Measurements from ENCODE around the gene KLHL17. TPM values are rescaled to one million over a fixed set of nuclear protein-coding genes. Genes with fewer than 3 reads are reported as not detected.
"Not testable (repeated sequence)": the region's sequence is repeated elsewhere in the genome, so short reads cannot be mapped to it uniquely, and the experiment has no call there.

KLHL17 gene
- total RNA-seq, 1 donor: 5.0 TPM

- H3K4me3 ChIP-seq (ENCODE audit: low read depth, low read length): no peak overlapping the region
- no peak for DNase-seq (ENCODE audit: low read depth)
- no peak for TF ChIP-seq CTCF (IDR thresholded peaks at IDR 0.05; ENCODE audit: insufficient read depth, low read length)
Measured at GRCh38 chr1:974687-975328, 14.4 kb downstream of the KLHL17 start.

- DNase-seq (ENCODE audit: low read depth): no peak
- TF ChIP-seq CTCF (IDR thresholded peaks at IDR 0.05; ENCODE audit: insufficient read depth, low read length): no peak
- H3K4me3 ChIP-seq (ENCODE audit: low read depth, low read length): no peak overlapping the region
Measured at GRCh38 chr1:975365-975764, 15.0 kb downstream of the KLHL17 start.

GRCh38 chr1:975896-976683 is 15.7 kb downstream of the KLHL17 start:
- peak; percentile 49 for TF ChIP-seq CTCF (IDR thresholded peaks at IDR 0.05; ENCODE audit: insufficient read depth, low read length)
- DNase-seq (ENCODE audit: low read depth): peak; percentile 16
- H3K4me3 ChIP-seq (ENCODE audit: low read depth, low read length): no peak overlapping the region

GRCh38 chr1:976791-977190 is 16.4 kb downstream of the KLHL17 start:
- not testable (repeated sequence) for DNase-seq (ENCODE audit: low read depth); H3K4me3 ChIP-seq (ENCODE audit: low read depth, low read length)

GRCh38 chr1:978069-978834 is 17.9 kb downstream of the KLHL17 start:
- H3K4me3 ChIP-seq (ENCODE audit: low read depth, low read length): no peak overlapping the region
- no peak for DNase-seq (ENCODE audit: low read depth)
- TF ChIP-seq CTCF (IDR thresholded peaks at IDR 0.05; ENCODE audit: insufficient read depth, low read length): no peak

GRCh38 chr1:978835-979743 is 18.7 kb downstream of the KLHL17 start:
- no peak for TF ChIP-seq CTCF (IDR thresholded peaks at IDR 0.05; ENCODE audit: insufficient read depth, low read length)
- no peak overlapping the region for H3K4me3 ChIP-seq (ENCODE audit: low read depth, low read length)
- no peak for DNase-seq (ENCODE audit: low read depth)

All from fibroblast of the aortic adventitia (primary cell).